HepG2 (cell line): Measurements from ENCODE around the gene USF2. TPM values are rescaled to one million over a fixed set of nuclear protein-coding genes. Genes with fewer than 3 reads are reported as not detected.

ENCODE experiments used
- AHDC1 ChIP-seq: sonication (generic); formaldehyde crosslinking; IDR thresholded peaks from 2 replicates; pipeline ENCODE4 v1.5.1; 2020; ENCODE audit warnings: mild to moderate bottlenecking, missing genetic modification reagents, borderline replicate concordance
- CEBPB ChIP-seq: IDR thresholded peaks from 2 replicates; pipeline ENCODE4 v1.6.1; 2011; ENCODE audit warnings: low read depth, low read length, improper control_type of control experiment, borderline replicate concordance
- CENPX ChIP-seq: sonication (generic); formaldehyde crosslinking; IDR thresholded peaks from 2 replicates; pipeline ENCODE4 v1.9.0; 2021; ENCODE audit warnings: mild to moderate bottlenecking, missing genetic modification reagents, moderate library complexity
- HHEX ChIP-seq: IDR thresholded peaks from 2 replicates; pipeline ENCODE4 v1.6.1; 2016; ENCODE audit warnings: control low read depth
- HNRNPH1 ChIP-seq: fragments of 200-400 bp; formaldehyde crosslinking; optimal IDR thresholded peaks from 2 replicates; pipeline ENCODE3; 2017; ENCODE audit warnings: mild to moderate bottlenecking, low read depth, low read length
- JUN ChIP-seq: sonication (generic); formaldehyde crosslinking; IDR thresholded peaks from 2 replicates; pipeline ENCODE4 v1.4.0; 2020; ENCODE audit warnings: mild to moderate bottlenecking, missing genetic modification reagents
- KDM6A ChIP-seq: IDR thresholded peaks from 2 replicates; pipeline ENCODE4 v1.6.1; 2016; ENCODE audit warnings: low read depth
- MXD4 ChIP-seq: IDR thresholded peaks from 2 replicates; pipeline ENCODE4 v1.6.1; 2016; ENCODE audit warnings: mild to moderate bottlenecking, missing biosample characterization, missing genetic modification reagents
- NR2F2 ChIP-seq: IDR thresholded peaks from 2 replicates; pipeline ENCODE4 v1.6.1; 2012; ENCODE audit warnings: low read depth, inconsistent platforms, borderline replicate concordance
- PRDM10 ChIP-seq: sonication (generic); formaldehyde crosslinking; IDR thresholded peaks from 2 replicates; pipeline ENCODE4 v1.4.0; 2020; ENCODE audit warnings: low read depth, missing genetic modification reagents
- PRMT3 ChIP-seq: sonication (generic); formaldehyde crosslinking; IDR thresholded peaks from 2 replicates; pipeline ENCODE4 v1.8.1; 2022; ENCODE audit warnings: low read depth, mild to moderate bottlenecking, moderate library complexity, missing genetic modification reagents, borderline replicate concordance
- SALL1 ChIP-seq: sonication (generic); formaldehyde crosslinking; IDR thresholded peaks from 2 replicates; pipeline ENCODE4 v1.8.0; 2022; ENCODE audit warnings: mild to moderate bottlenecking, missing genetic modification reagents
- SIX1 ChIP-seq: sonication (generic); formaldehyde crosslinking; IDR thresholded peaks from 2 replicates; pipeline ENCODE4 v1.4.0; 2020; ENCODE audit warnings: missing genetic modification reagents, borderline replicate concordance
- SNAPC2 ChIP-seq: sonication (generic); formaldehyde crosslinking; IDR thresholded peaks from 2 replicates; pipeline ENCODE4 v1.8.1; 2022; ENCODE audit warnings: mild to moderate bottlenecking, missing genetic modification reagents
- TFE3 ChIP-seq: IDR thresholded peaks from 2 replicates; pipeline ENCODE4 v1.6.1; 2016
- ZBTB1 ChIP-seq: sonication (generic); formaldehyde crosslinking; IDR thresholded peaks from 2 replicates; pipeline ENCODE4 v1.4.0; 2020; ENCODE audit warnings: missing genetic modification reagents, borderline replicate concordance
- ZNF644 ChIP-seq: IDR thresholded peaks from 2 replicates; pipeline ENCODE4 v1.6.1; 2016; ENCODE audit warnings: low read depth
- ZNF780A ChIP-seq: sonication (generic); formaldehyde crosslinking; IDR thresholded peaks from 2 replicates; pipeline ENCODE4 v1.8.0; 2022; ENCODE audit warnings: mild to moderate bottlenecking, missing genetic modification reagents, moderate library complexity
- ZNF781 ChIP-seq: sonication (generic); formaldehyde crosslinking; IDR thresholded peaks from 2 replicates; pipeline ENCODE4 v1.5.1; 2020; ENCODE audit warnings: borderline replicate concordance, mild to moderate bottlenecking, missing genetic modification reagents; ENCODE audit errors: not compliant biosample characterization
- polyA plus RNA-seq, 8 experiments: library from polyadenylated mRNA; depleted of rRNA in 3 of 8; stranded (reverse) in 7 of 8; unstranded in 1 of 8; fragments of >200 nt; fragmentation: Illumina TruSeq in 4 of 8; extraction: Trizol in 4 of 8; gene quantifications; 2 replicates each; pipeline versions ENCODE4 v1.2.1 to v1.2.3, GENCODE V29; 2011 to 2016; ENCODE audit warnings: low read depth in 4 of 8, missing spikeins in 1 of 8, mixed read lengths in 1 of 8; ENCODE audit not compliant: insufficient read depth in 1 of 8
- total RNA-seq, 5 experiments: library from RNA; depleted of rRNA; stranded (reverse); fragments of >200 nt; fragmentation: Illumina TruSeq; extraction: Trizol; gene quantifications; 2 replicates each; pipeline ENCODE4 v1.2.3, GENCODE V29; 2016; ENCODE audit warnings: low read depth in 1 of 5

Gene USF2
- total and polyA plus RNA-seq, 2 of the 13 experiments (the other 11 are each of a cell fraction or from before 2014, with no cell fraction given), result 54.9 to 106 TPM

GRCh38 chr19:35279985-35280821 lies 11.4 kb downstream of the USF2 start (continued):
- TF ChIP-seq PRMT3 (CRISPR knock-in tag) (no peak), TFE3 (CRISPR knock-in tag) (no peak), SIX1 (no peak), SALL1 (CRISPR knock-in tag) (peak; percentile 74), HHEX (CRISPR knock-in tag) (no peak), JUN (no peak), HNRNPH1 (no peak), ZNF644 (CRISPR knock-in tag) (no peak), NR2F2 (peak; percentile 68; the same call in 1 of the 2 replicates), PRDM10 (CRISPR knock-in tag) (no peak), AHDC1 (CRISPR knock-in tag) (no peak), ZBTB1 (no peak), ZNF781 (CRISPR knock-in tag) (no peak), KDM6A (CRISPR knock-in tag) (no peak), SNAPC2 (CRISPR knock-in tag) (0 out of 2 replicates have a peak, but pooled peaks have one; percentile 37), CENPX (CRISPR knock-in tag) (no peak), MXD4 (CRISPR knock-in tag) (no peak), CEBPB (peak; percentile 50; the same call in 1 of the 2 replicates), ZNF780A (CRISPR knock-in tag) (no peak)
